ENCODE measurements around the gene SWAP70.

DNA sequence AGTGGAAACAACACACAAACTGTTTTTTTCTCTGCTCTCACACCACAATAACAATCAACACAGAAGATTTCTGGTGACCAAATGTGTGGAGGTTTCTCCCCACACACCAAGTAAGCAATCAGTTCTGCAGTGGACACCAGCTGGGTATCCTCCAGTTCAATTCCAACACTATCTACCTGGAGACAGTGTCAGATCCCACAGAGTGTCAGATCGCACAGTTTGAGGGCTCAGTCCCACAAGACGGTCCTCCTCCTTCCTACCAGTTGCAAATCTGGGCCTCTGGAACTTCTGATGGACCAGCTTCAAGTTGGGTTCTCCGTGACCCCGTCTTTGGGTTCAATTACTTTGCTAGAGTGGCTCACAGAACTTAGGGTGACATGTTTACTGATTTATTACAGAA, 9.0 kb downstream of the SWAP70 start:
- TF ChIP-seq POLR2A (IDR thresholded peaks at IDR 0.05; ENCODE audit: low read length), result no peak
- no peak for TF ChIP-seq GATA1 (IDR thresholded peaks at IDR 0.05; ENCODE audit: low read depth, low read length)

Measured in erythroblast (primary cell).